Ectodermal cell (in vitro differentiated cells): ENCODE data around the gene NUMB.

Source experiments
- H3K27ac ChIP-seq: 2 replicates; pipeline ENCODE4 v1.7.0; 2013; ENCODE audit warnings: mild to moderate bottlenecking, low read depth, low read length; ENCODE audit not compliant: insufficient read depth, poor library complexity, severe bottlenecking
- H3K27me3 ChIP-seq: 2 replicates; pipeline ENCODE4 v1.7.0; 2013; ENCODE audit warnings: mild to moderate bottlenecking, low read length; ENCODE audit not compliant: insufficient read depth, control insufficient read depth, poor library complexity, severe bottlenecking
- H3K36me3 ChIP-seq: one replicate; pipeline ENCODE4 v1.7.0; 2013; ENCODE audit warnings: low read length; ENCODE audit not compliant: control insufficient read depth, insufficient read depth
- H3K4me1 ChIP-seq: one replicate; pipeline ENCODE4 v1.7.0; 2013; ENCODE audit warnings: low read length; ENCODE audit not compliant: control insufficient read depth, insufficient read depth
- H3K4me3 ChIP-seq: 2 replicates; pipeline ENCODE4 v1.7.0; 2013; ENCODE audit warnings: low read depth, low read length, control low read depth; ENCODE audit not compliant: insufficient read depth
- H3K9me3 ChIP-seq: 2 replicates; pipeline ENCODE4 v1.7.0; 2013; ENCODE audit warnings: mild to moderate bottlenecking, low read length, moderate library complexity; ENCODE audit not compliant: control insufficient read depth
- WGBS, 2 experiments: methylation state at CpG; one replicate each; pipeline ENCODE4 v1.1.7; 2013; ENCODE audit warnings: missing lambda C conversion rate in 2 of 2; 5-methylcytosine and 5-hydroxymethylcytosine counted together

NUMB gene

GRCh38 chr14:73240816-73241480, 217.4 kb downstream of the NUMB start:
- H3K27me3 ChIP-seq: peaks cover 32% of the 10 kb centered on the region
- H3K36me3 ChIP-seq: peaks cover 9% of the 10 kb centered on the region
- WGBS, 2 experiments: 85 to 87% methylated on average over 10 of the region's 10 CpGs
- no peak overlapping the region for H3K27ac ChIP-seq
- H3K4me3 ChIP-seq: no peak overlapping the region
- peaks cover 32% of the 10 kb centered on the region for H3K4me1 ChIP-seq
- no peaks in the 10 kb centered on the region for H3K9me3 ChIP-seq

- Histone ChIP-seq H3K9me3 (no peaks in the 10 kb centered on the region), H3K4me3 (peak overlapping the region; percentile 67), H3K36me3 (peaks cover 9% of the 10 kb centered on the region), H3K4me1 (peaks cover 43% of the 10 kb centered on the region), H3K27me3 (peaks cover 32% of the 10 kb centered on the region), H3K27ac (no peak overlapping the region)
- WGBS, 2 experiments: 12 to 14% methylated on average over 48 of the region's 48 CpGs
These were observed 218.7 kb downstream of the NUMB start for GRCh38 chr14:73239393-73240241.

GRCh38 chr14:73238941-73239340, 219.4 kb downstream of the NUMB start:
- H3K4me1 ChIP-seq: peaks cover 46% of the 10 kb centered on the region
- peak overlapping the region; percentile 67 for H3K4me3 ChIP-seq
- H3K9me3 ChIP-seq: no peaks in the 10 kb centered on the region
- H3K27me3 ChIP-seq: peaks cover 32% of the 10 kb centered on the region
- WGBS, 2 experiments: 86% methylated on average over 11 of the region's 11 CpGs
- peaks cover 2% of the 10 kb centered on the region for H3K36me3 ChIP-seq
- no peak overlapping the region for H3K27ac ChIP-seq

GRCh38 chr14:73238424-73238852, 219.9 kb downstream of the NUMB start:
- Histone ChIP-seq H3K4me3 (peak overlapping the region; percentile 67), H3K9me3 (no peaks in the 10 kb centered on the region), H3K27me3 (peaks cover 32% of the 10 kb centered on the region), H3K36me3 (no peaks in the 10 kb centered on the region), H3K27ac (no peak overlapping the region), H3K4me1 (peaks cover 51% of the 10 kb centered on the region)
- 4 to 6% methylated on average over 10 of the region's 10 CpGs for WGBS, 2 experiments

- Histone ChIP-seq H3K4me3 (peak overlapping the region; percentile 67), H3K27ac (no peak overlapping the region), H3K9me3 (no peaks in the 10 kb centered on the region), H3K27me3 (peaks cover 32% of the 10 kb centered on the region), H3K36me3 (no peaks in the 10 kb centered on the region), H3K4me1 (peaks cover 56% of the 10 kb centered on the region)
- 0 to 1% methylated on average over 73 of the region's 73 CpGs for WGBS, 2 experiments
These were observed 220.4 kb downstream of the NUMB start for GRCh38 chr14:73237786-73238423.

GRCh38 chr14:73237219-73237785, 221.0 kb downstream of the NUMB start, which contains the start of gene PAPLN:
Gene PAPLN, plus strand, starts transcription at chr14:73237506. Its CDS starts 2,273 bp downstream, at chr14:73239779.
- Histone ChIP-seq H3K27me3 (peaks cover 32% of the 10 kb centered on the region), H3K36me3 (no peaks in the 10 kb centered on the region), H3K27ac (peak within 1 kb of the TSS; percentile 78), H3K4me1 (peaks cover 58% of the 10 kb centered on the region), H3K4me3 (peak within 1 kb of the TSS; percentile 67), H3K9me3 (no peaks in the 10 kb centered on the region)
- WGBS, 2 experiments: 1 to 2% methylated on average over 48 of the region's 48 CpGs

GRCh38 chr14:73236752-73237218, 221.6 kb downstream of the NUMB start:
- Histone ChIP-seq H3K9me3 (no peaks in the 10 kb centered on the region), H3K4me1 (peaks cover 62% of the 10 kb centered on the region), H3K27me3 (peaks cover 32% of the 10 kb centered on the region), H3K36me3 (no peaks in the 10 kb centered on the region), H3K4me3 (peak overlapping the region; percentile 67), H3K27ac (no peak overlapping the region)
- 9 to 11% methylated on average over 6 of the region's 7 CpGs for WGBS, 2 experiments

GRCh38 chr14:73236157-73236556, 222.2 kb downstream of the NUMB start:
- Histone ChIP-seq H3K4me1 (peaks cover 60% of the 10 kb centered on the region), H3K36me3 (no peaks in the 10 kb centered on the region), H3K4me3 (peak overlapping the region; percentile 67), H3K27ac (peak overlapping the region; percentile 78), H3K27me3 (peaks cover 32% of the 10 kb centered on the region), H3K9me3 (no peaks in the 10 kb centered on the region)
- 8 to 9% methylated on average over 11 of the region's 11 CpGs for WGBS, 2 experiments

- 1 to 3% methylated on average over 4 to 6 of the region's 6 CpGs for WGBS, 2 experiments
- H3K4me1 ChIP-seq: peaks cover 55% of the 10 kb centered on the region
- peak overlapping the region; percentile 67 for H3K4me3 ChIP-seq
These were observed 222.7 kb downstream of the NUMB start for GRCh38 chr14:73235531-73236155.

More at GRCh38 chr14:73235531-73236155, 222.7 kb downstream of the NUMB start:
- peaks cover 32% of the 10 kb centered on the region for H3K27me3 ChIP-seq
- no peaks in the 10 kb centered on the region for H3K9me3 ChIP-seq
- H3K27ac ChIP-seq: peak overlapping the region; percentile 78
- H3K36me3 ChIP-seq: no peaks in the 10 kb centered on the region
